Karpas-422 (cell line): ENCODE results near the gene NPIPB8. TPM values are rescaled to one million over a fixed set of nuclear protein-coding genes. Genes with fewer than 3 reads are reported as not detected.
"Not testable (repeated sequence)": the region's sequence is repeated elsewhere in the genome, so short reads cannot be mapped to it uniquely, and the experiment has no call there.

Source experiments
- DNase-seq: peaks from one replicate; pipeline ENCODE4 v3.0.0-alpha.2; 2015
- H2AFZ ChIP-seq: fragments of 200-600 bp; sonication (generic); 2 replicates; pipeline ENCODE4 v1.6.1; 2014; ENCODE audit warnings: antibody characterized with exemption, low read length, mixed read lengths
- H3K27ac ChIP-seq: fragments of 200-600 bp; sonication (generic); 2 replicates; pipeline ENCODE4 v1.5.1; 2014; ENCODE audit warnings: mild to moderate bottlenecking, low read length, moderate library complexity
- H3K27me3 ChIP-seq: fragments of 200-600 bp; sonication (generic); 2 replicates; pipeline ENCODE4 v1.6.1; 2014; ENCODE audit warnings: low read length, mixed read lengths
- H3K36me3 ChIP-seq: fragments of 200-600 bp; sonication (generic); 2 replicates; pipeline ENCODE4 v1.6.1; 2014; ENCODE audit warnings: low read length, mixed read lengths; ENCODE audit not compliant: insufficient read depth
- H3K4me1 ChIP-seq: fragments of 200-600 bp; sonication (generic); 2 replicates; pipeline ENCODE4 v1.6.1; 2014; ENCODE audit warnings: mild to moderate bottlenecking, low read length, mixed read lengths
- H3K4me2 ChIP-seq: fragments of 200-600 bp; sonication (generic); 2 replicates; pipeline ENCODE4 v1.6.1; 2014; ENCODE audit warnings: low read length, low read depth, mild to moderate bottlenecking; ENCODE audit not compliant: poor library complexity, severe bottlenecking
- H3K4me3 ChIP-seq: fragments of 200-600 bp; sonication (generic); 2 replicates; pipeline ENCODE4 v1.5.1; 2014; ENCODE audit warnings: mild to moderate bottlenecking, antibody characterized with exemption, low read length, mixed read lengths
- H3K79me2 ChIP-seq: fragments of 200-600 bp; sonication (generic); 2 replicates; pipeline ENCODE4 v1.6.1; 2014; ENCODE audit warnings: mild to moderate bottlenecking, low read length, mixed read lengths
- H3K9ac ChIP-seq: fragments of 200-600 bp; sonication (generic); 2 replicates; pipeline ENCODE4 v1.6.0; 2014; ENCODE audit warnings: low read length
- H3K9me2 ChIP-seq: fragments of 200-600 bp; sonication (generic), shearing (Covaris generic); replicated peaks from 2 replicates; pipeline ENCODE4 v1.6.0; 2014; ENCODE audit warnings: mild to moderate bottlenecking, low read length, moderate library complexity; ENCODE audit not compliant: insufficient read depth
- H3K9me3 ChIP-seq: fragments of 300-700, 200-600 bp; sonication (generic); 2 replicates; pipeline ENCODE4 v1.6.1; 2014; ENCODE audit warnings: low read length, mixed read lengths
- H4K20me1 ChIP-seq: fragments of 200-600 bp; sonication (generic); 2 replicates; pipeline ENCODE4 v1.6.1; 2014; ENCODE audit warnings: mild to moderate bottlenecking, antibody characterized with exemption, low read length, low read depth; ENCODE audit not compliant: insufficient read depth
- total RNA-seq: library from RNA; depleted of rRNA; stranded (reverse); fragments of >200 nt; shearing (Covaris generic); gene quantifications from 2 replicates; pipeline ENCODE4 v1.2.3, GENCODE V29; 2014; ENCODE audit warnings: low replicate concordance; rRNA removed

The NPIPB8 gene
- total RNA-seq, 1 experiment from 2014 or later = 4.5 TPM

GRCh38 chr16:28691722-28692121, 53.9 kb downstream of the NPIPB8 start:
- H3K79me2 ChIP-seq = not testable (repeated sequence)

GRCh38 chr16:28693257-28693950, 55.5 kb downstream of the NPIPB8 start:
- not testable (repeated sequence) for H3K27me3 ChIP-seq, H3K4me3 ChIP-seq, H3K79me2 ChIP-seq, H3K27ac ChIP-seq, H3K4me1 ChIP-seq, H3K9ac ChIP-seq, H2AFZ ChIP-seq, H3K4me2 ChIP-seq, H3K36me3 ChIP-seq, H3K9me3 ChIP-seq, H4K20me1 ChIP-seq, H3K9me2 ChIP-seq, DNase-seq

More at GRCh38 chr16:28691722-28692121, 53.9 kb downstream of the NPIPB8 start:
- DNase-seq, H3K4me1 ChIP-seq, H4K20me1 ChIP-seq, H3K27me3 ChIP-seq, H3K27ac ChIP-seq, H3K9me3 ChIP-seq, H3K9ac ChIP-seq, H2AFZ ChIP-seq, H3K9me2 ChIP-seq, H3K4me2 ChIP-seq, H3K36me3 ChIP-seq, H3K4me3 ChIP-seq: not testable (repeated sequence)

- H4K20me1 ChIP-seq, H3K9me3 ChIP-seq, H3K4me3 ChIP-seq, DNase-seq, H3K27me3 ChIP-seq, H3K79me2 ChIP-seq, H3K9me2 ChIP-seq, H3K9ac ChIP-seq, H2AFZ ChIP-seq, H3K27ac ChIP-seq, H3K36me3 ChIP-seq, H3K4me2 ChIP-seq, H3K4me1 ChIP-seq: not testable (repeated sequence)
Observed at GRCh38 chr16:28699792-28700191, 61.9 kb downstream of the NPIPB8 start.

- not testable (repeated sequence) for H3K36me3 ChIP-seq, H4K20me1 ChIP-seq, H3K4me1 ChIP-seq, H3K27me3 ChIP-seq, H3K9me3 ChIP-seq, H3K9ac ChIP-seq, H3K9me2 ChIP-seq, H3K4me3 ChIP-seq, H3K79me2 ChIP-seq, H2AFZ ChIP-seq, H3K27ac ChIP-seq, DNase-seq, H3K4me2 ChIP-seq
Observed at GRCh38 chr16:28700349-28700748, 62.5 kb downstream of the NPIPB8 start.

GRCh38 chr16:28701384-28701783, 63.5 kb downstream of the NPIPB8 start:
- H3K27me3 ChIP-seq, H3K9me3 ChIP-seq, H3K36me3 ChIP-seq, H2AFZ ChIP-seq, H3K27ac ChIP-seq, H4K20me1 ChIP-seq, H3K79me2 ChIP-seq, H3K9me2 ChIP-seq, DNase-seq, H3K4me1 ChIP-seq, H3K4me3 ChIP-seq, H3K9ac ChIP-seq, H3K4me2 ChIP-seq: not testable (repeated sequence)

GRCh38 chr16:28704246-28704645, 66.4 kb downstream of the NPIPB8 start:
- H3K9me2 ChIP-seq, H3K4me1 ChIP-seq, H3K4me2 ChIP-seq, H3K27ac ChIP-seq, H3K9me3 ChIP-seq, H4K20me1 ChIP-seq, H2AFZ ChIP-seq, H3K27me3 ChIP-seq, H3K9ac ChIP-seq, DNase-seq, H3K36me3 ChIP-seq, H3K79me2 ChIP-seq, H3K4me3 ChIP-seq: not testable (repeated sequence)

Other genes with a start within 250 kb of the NPIPB8 start
- gene EIF3CL, start 234.2 kb upstream of the NPIPB8 start, total RNA-seq = 118 and 148 TPM in 2 replicates
- gene NPIPB7, start 165.7 kb upstream of the NPIPB8 start, total RNA-seq = not detected in 2 replicates
- gene CLN3, start 146.0 kb upstream of the NPIPB8 start, total RNA-seq = 14.3 and 30.7 TPM in 2 replicates
- gene APOBR, start 143.4 kb upstream of the NPIPB8 start, total RNA-seq = 0.18 and 0.41 TPM in 2 replicates
- not detected in 2 replicates for gene IL27, start 131.2 kb upstream of the NPIPB8 start, total RNA-seq
- not detected in 2 replicates for gene NUPR1, start 99.1 kb upstream of the NPIPB8 start, total RNA-seq
- 44.7 and 70.5 TPM in 2 replicates for gene SGF29, start 84.1 kb upstream of the NPIPB8 start, total RNA-seq
- 16.1 and 36.1 TPM in 2 replicates for gene SULT1A2, start 41.0 kb upstream of the NPIPB8 start, total RNA-seq
- 122 and 179 TPM in 2 replicates for gene SULT1A1, start 28.0 kb upstream of the NPIPB8 start, total RNA-seq
- gene EIF3C, start 73.4 kb downstream of the NPIPB8 start, total RNA-seq = 188 and 459 TPM in 2 replicates
- gene NPIPB9, start 113.7 kb downstream of the NPIPB8 start, total RNA-seq = 1.6 and 4.3 TPM in 2 replicates
- 116 and 162 TPM in 2 replicates for gene ATXN2L, start 184.9 kb downstream of the NPIPB8 start, total RNA-seq
- gene TUFM, start 208.3 kb downstream of the NPIPB8 start, total RNA-seq = 161 and 250 TPM in 2 replicates
- 18.8 and 47.5 TPM in 2 replicates for gene SH2B1, start 225.8 kb downstream of the NPIPB8 start, total RNA-seq
- 0.75 and 4.4 TPM in 2 replicates for gene ATP2A1, start 240.4 kb downstream of the NPIPB8 start, total RNA-seq